SK-N-SH treated with all-trans-retinoic acid at 6 μM for 48 hours (cell line): ENCODE measurements around the gene LILRB4.
"Not testable (repeated sequence)": the region's sequence is repeated elsewhere in the genome, so short reads cannot be mapped to it uniquely, and the experiment has no call there.

Source experiments
- ATAC-seq: fragments of 200-7000 bp; cut with Tn5 transposase; 3 replicates; pipeline ENCODE4 v1.9.1; 2020; ENCODE audit warnings: mild to moderate bottlenecking, moderate library complexity
- ARNTL ChIP-seq: fragments of 450-650 bp; formaldehyde crosslinking; IDR thresholded peaks from 2 replicates; pipeline ENCODE4 v1.5.0; 2020; ENCODE audit warnings: low read depth, mild to moderate bottlenecking, moderate library complexity, borderline replicate concordance
- BACH2 ChIP-seq: fragments of 250-450 bp; sonication (Bioruptor Pico); IDR thresholded peaks from 2 replicates; pipeline ENCODE4 v1.9.0; 2021; ENCODE audit warnings: mild to moderate bottlenecking, borderline replicate concordance
- ESRRG ChIP-seq: fragments of 250-450 bp; sonication (Bioruptor Pico); IDR thresholded peaks from 2 replicates; pipeline ENCODE4 v1.6.1; 2021; ENCODE audit warnings: mild to moderate bottlenecking
- GLIS3 ChIP-seq: fragments of 250-450 bp; sonication (Bioruptor Pico); IDR thresholded peaks from 2 replicates; pipeline ENCODE4 v1.5.0; 2020; ENCODE audit warnings: mild to moderate bottlenecking, moderate library complexity
- ISL1 ChIP-seq: fragments of 250-450 bp; sonication (Bioruptor Pico); IDR thresholded peaks from 2 replicates; pipeline ENCODE4 v2.1.2; 2022; ENCODE audit warnings: mild to moderate bottlenecking, moderate library complexity
- OSR1 ChIP-seq: fragments of 250-450 bp; sonication (Bioruptor Pico); IDR thresholded peaks from 2 replicates; pipeline ENCODE4 v1.8.0; 2022; ENCODE audit warnings: moderate library complexity, mild to moderate bottlenecking, inconsistent platforms
- PPARA ChIP-seq: fragments of 250-450 bp; sonication (Bioruptor Pico); IDR thresholded peaks from 2 replicates; pipeline ENCODE4 v1.5.0; 2020; ENCODE audit warnings: mild to moderate bottlenecking, borderline replicate concordance
- SNAI2 ChIP-seq: fragments of 250-450 bp; sonication (Bioruptor Pico); IDR thresholded peaks from 2 replicates; pipeline ENCODE4 v1.5.0; 2020; ENCODE audit warnings: mild to moderate bottlenecking, moderate library complexity
- TCF4 ChIP-seq: fragments of 250-450 bp; sonication (Bioruptor Pico); IDR thresholded peaks from 2 replicates; pipeline ENCODE4 v1.8.0; 2021; ENCODE audit warnings: mild to moderate bottlenecking, moderate library complexity, borderline replicate concordance
- TOX ChIP-seq: fragments of 250-450 bp; sonication (Bioruptor Pico); IDR thresholded peaks from 2 replicates; pipeline ENCODE4 v1.8.0; 2021; ENCODE audit warnings: mild to moderate bottlenecking, moderate library complexity, borderline replicate concordance
- ZFP3 ChIP-seq: fragments of 250-450 bp; sonication (Bioruptor Pico); IDR thresholded peaks from 2 replicates; pipeline ENCODE4 v1.5.0; 2020; ENCODE audit warnings: mild to moderate bottlenecking, moderate library complexity
- ZFP30 ChIP-seq: fragments of 450-650 bp; formaldehyde crosslinking; IDR thresholded peaks from 2 replicates; pipeline ENCODE4 v1.5.0; 2022; ENCODE audit warnings: mild to moderate bottlenecking, moderate library complexity
- ZNF565 ChIP-seq: fragments of 450-650 bp; formaldehyde crosslinking; conservative IDR thresholded peaks from 2 replicates; pipeline ENCODE4 v1.5.0; 2020; ENCODE audit warnings: low read depth, mild to moderate bottlenecking, moderate library complexity
- ZNF70 ChIP-seq: fragments of 450-650 bp; formaldehyde crosslinking; IDR thresholded peaks from 2 replicates; pipeline ENCODE4 v1.5.0; 2020; ENCODE audit warnings: mild to moderate bottlenecking, moderate library complexity
- TF ChIP-seq, protein P1 (sequence below): fragments of 250-450 bp; sonication (Bioruptor Pico); IDR thresholded peaks from 2 replicates; pipeline ENCODE4 v1.5.1; 2021; ENCODE audit warnings: mild to moderate bottlenecking, moderate library complexity
- TF ChIP-seq, protein P2 (sequence below): fragments of 250-450 bp; sonication (Bioruptor Pico); IDR thresholded peaks from 2 replicates; pipeline ENCODE4 v1.8.0; 2020; ENCODE audit warnings: mild to moderate bottlenecking, moderate library complexity, borderline replicate concordance
- TF ChIP-seq, protein P3 (sequence below): fragments of 250-450 bp; sonication (Bioruptor Pico); IDR thresholded peaks from 2 replicates; pipeline ENCODE4 v1.8.0; 2021; ENCODE audit warnings: low read depth, mild to moderate bottlenecking, moderate library complexity, borderline replicate concordance
- TF ChIP-seq, protein P4 (sequence below): fragments of 250-450 bp; sonication (Bioruptor Pico); IDR thresholded peaks from 2 replicates; pipeline ENCODE4 v1.5.1; 2020; ENCODE audit warnings: low read depth, mild to moderate bottlenecking, moderate library complexity

Gene LILRB4

DNA sequence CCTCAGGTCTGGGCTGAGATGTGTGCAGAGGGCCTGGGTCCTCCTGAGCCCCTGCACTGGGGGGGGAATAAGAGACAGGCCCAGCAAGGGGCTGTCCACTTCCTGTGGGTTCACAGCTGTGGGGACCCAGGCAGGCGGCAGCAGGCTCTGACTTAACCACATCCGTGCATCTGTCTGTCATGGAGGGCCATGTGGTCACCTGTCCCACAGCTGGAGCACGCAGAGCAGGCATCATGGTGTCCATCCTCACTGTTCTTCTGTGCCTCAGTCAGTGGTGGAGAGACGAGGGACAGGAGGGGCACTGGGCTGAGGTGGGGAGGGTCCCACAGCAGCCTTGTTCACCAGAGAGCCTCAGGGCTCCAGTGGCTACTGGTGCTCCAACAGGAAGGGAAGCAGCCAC lies 45.2 kb downstream of the LILRB4 start:
- TF ChIP-seq, protein P1, sequence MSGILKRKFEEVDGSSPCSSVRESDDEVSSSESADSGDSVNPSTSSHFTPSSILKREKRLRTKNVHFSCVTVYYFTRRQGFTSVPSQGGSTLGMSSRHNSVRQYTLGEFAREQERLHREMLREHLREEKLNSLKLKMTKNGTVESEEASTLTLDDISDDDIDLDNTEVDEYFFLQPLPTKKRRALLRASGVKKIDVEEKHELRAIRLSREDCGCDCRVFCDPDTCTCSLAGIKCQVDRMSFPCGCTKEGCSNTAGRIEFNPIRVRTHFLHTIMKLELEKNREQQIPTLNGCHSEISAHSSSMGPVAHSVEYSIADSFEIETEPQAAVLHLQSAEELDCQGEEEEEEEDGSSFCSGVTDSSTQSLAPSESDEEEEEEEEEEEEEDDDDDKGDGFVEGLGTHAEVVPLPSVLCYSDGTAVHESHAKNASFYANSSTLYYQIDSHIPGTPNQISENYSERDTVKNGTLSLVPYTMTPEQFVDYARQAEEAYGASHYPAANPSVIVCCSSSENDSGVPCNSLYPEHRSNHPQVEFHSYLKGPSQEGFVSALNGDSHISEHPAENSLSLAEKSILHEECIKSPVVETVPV (CRISPR knock-in tag) = no peak
- TF ChIP-seq TCF4 (CRISPR knock-in tag) = no peak
- no peak for TF ChIP-seq PPARA (CRISPR knock-in tag)
- TF ChIP-seq, protein P2, sequence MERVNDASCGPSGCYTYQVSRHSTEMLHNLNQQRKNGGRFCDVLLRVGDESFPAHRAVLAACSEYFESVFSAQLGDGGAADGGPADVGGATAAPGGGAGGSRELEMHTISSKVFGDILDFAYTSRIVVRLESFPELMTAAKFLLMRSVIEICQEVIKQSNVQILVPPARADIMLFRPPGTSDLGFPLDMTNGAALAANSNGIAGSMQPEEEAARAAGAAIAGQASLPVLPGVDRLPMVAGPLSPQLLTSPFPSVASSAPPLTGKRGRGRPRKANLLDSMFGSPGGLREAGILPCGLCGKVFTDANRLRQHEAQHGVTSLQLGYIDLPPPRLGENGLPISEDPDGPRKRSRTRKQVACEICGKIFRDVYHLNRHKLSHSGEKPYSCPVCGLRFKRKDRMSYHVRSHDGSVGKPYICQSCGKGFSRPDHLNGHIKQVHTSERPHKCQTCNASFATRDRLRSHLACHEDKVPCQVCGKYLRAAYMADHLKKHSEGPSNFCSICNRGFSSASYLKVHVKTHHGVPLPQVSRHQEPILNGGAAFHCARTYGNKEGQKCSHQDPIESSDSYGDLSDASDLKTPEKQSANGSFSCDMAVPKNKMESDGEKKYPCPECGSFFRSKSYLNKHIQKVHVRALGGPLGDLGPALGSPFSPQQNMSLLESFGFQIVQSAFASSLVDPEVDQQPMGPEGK = no peak
- TF ChIP-seq ZNF565 (CRISPR knock-in tag) = no peak
- TF ChIP-seq TOX (CRISPR knock-in tag) = no peak
- no peak for TF ChIP-seq GLIS3
- no peak for TF ChIP-seq ESRRG (CRISPR knock-in tag)
- no peak for TF ChIP-seq OSR1
- no peak for ATAC-seq

DNA sequence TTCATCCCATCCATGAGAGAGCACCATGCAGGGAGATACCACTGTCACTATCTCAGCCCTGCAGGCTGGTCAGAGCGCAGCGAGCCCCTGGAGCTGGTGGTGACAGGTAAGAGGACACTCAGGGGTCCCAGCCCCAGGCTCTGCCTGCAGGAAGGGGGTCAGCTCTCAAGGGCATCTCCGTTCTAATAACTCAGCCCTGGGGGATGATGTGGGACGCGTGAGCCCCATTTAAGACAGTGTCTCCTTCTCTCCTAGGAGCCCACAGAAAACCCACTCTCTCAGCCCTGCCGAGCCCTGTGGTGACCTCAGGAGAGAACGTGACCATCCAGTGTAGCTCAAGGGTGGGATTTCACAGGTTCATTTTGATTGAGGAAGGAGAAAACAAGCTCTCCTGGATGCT lies 46.0 kb downstream of the LILRB4 start:
- no peak for TF ChIP-seq ZNF70 (CRISPR knock-in tag)
- no peak for ATAC-seq

DNA sequence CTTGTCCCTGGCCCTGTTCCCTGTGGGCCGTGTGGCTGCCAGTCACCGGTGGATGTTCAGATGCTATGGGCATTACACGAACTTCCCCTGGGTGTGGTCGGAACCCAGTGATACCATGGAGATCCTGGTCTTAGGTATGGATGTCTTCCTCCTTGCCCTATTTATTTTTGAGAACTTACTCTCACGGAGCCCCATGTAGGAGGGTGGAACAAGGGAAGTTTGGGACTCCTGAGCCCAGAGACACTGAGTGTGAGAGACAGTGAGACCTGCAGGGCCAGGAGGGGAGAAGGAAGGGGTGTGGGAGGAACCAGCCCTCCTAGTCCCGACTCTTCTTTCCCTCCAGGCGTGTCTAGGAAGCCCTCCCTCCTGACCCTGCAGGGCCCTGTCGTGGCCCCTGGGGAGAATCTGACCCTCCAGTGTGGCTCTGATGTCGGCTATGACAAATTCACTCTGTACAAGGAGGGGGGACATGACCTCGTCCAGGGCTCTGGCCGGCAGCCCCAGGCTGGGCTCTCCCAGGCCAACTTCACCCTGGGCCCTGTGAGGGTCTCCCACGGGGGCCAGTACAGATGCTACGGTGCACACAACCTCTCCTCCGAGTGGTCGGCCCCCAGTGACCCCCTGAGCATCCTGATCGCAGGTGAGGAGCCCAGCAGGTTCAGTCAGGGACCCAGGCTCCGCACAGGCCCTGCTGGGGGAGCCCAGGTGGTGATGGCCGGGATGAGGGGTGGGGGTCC lies 46.6 kb downstream of the LILRB4 start:
- no peak for ATAC-seq
- TF ChIP-seq, protein P3, sequence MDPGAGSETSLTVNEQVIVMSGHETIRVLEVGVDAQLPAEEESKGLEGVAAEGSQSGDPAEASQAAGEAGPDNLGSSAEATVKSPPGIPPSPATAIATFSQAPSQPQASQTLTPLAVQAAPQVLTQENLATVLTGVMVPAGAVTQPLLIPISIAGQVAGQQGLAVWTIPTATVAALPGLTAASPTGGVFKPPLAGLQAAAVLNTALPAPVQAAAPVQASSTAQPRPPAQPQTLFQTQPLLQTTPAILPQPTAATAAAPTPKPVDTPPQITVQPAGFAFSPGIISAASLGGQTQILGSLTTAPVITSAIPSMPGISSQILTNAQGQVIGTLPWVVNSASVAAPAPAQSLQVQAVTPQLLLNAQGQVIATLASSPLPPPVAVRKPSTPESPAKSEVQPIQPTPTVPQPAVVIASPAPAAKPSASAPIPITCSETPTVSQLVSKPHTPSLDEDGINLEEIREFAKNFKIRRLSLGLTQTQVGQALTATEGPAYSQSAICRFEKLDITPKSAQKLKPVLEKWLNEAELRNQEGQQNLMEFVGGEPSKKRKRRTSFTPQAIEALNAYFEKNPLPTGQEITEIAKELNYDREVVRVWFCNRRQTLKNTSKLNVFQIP = no peak
- TF ChIP-seq TOX (CRISPR knock-in tag) (no peak), ZFP3 (CRISPR knock-in tag) (no peak), ZNF565 (CRISPR knock-in tag) (no peak), SNAI2 (CRISPR knock-in tag) (no peak), ISL1 (no peak), TCF4 (CRISPR knock-in tag) (no peak), BACH2 (CRISPR knock-in tag) (no peak), ARNTL (CRISPR knock-in tag) (no peak), ESRRG (CRISPR knock-in tag) (no peak), ZFP30 (CRISPR knock-in tag) (no peak), ZNF70 (CRISPR knock-in tag) (no peak)
- TF ChIP-seq, protein P4, sequence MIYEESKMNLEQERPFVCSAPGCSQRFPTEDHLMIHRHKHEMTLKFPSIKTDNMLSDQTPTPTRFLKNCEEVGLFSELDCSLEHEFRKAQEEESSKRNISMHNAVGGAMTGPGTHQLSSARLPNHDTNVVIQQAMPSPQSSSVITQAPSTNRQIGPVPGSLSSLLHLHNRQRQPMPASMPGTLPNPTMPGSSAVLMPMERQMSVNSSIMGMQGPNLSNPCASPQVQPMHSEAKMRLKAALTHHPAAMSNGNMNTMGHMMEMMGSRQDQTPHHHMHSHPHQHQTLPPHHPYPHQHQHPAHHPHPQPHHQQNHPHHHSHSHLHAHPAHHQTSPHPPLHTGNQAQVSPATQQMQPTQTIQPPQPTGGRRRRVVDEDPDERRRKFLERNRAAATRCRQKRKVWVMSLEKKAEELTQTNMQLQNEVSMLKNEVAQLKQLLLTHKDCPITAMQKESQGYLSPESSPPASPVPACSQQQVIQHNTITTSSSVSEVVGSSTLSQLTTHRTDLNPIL = no peak
- TF ChIP-seq, protein P2 = no peak

DNA sequence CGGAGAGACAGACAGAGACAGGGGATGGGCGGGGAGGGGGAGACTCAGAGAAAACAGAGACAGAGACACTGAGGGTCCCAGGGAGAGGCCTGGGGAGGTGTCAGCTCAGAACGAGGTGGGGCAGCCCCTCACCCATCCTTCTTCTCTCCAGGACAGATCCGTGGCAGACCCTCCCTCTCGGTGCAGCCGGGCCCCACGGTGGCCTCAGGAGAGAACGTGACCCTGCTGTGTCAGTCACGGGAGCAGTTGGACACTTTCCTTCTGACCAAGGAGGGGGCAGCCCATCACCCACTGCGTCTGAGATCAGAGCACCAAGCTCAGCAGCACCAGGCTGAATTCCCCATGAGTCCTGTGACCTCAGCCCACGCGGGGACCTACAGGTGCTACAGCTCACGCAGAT lies 47.2 kb downstream of the LILRB4 start:
- ATAC-seq = not testable (repeated sequence)
